ENCODE measurements around the gene ZAP70. TPM values are rescaled to one million over a fixed set of nuclear protein-coding genes. Genes with fewer than 3 reads are reported as not detected.

ZAP70 gene
- total RNA-seq, 1 experiment from 2014 or later = 0.61 TPM

DNA sequence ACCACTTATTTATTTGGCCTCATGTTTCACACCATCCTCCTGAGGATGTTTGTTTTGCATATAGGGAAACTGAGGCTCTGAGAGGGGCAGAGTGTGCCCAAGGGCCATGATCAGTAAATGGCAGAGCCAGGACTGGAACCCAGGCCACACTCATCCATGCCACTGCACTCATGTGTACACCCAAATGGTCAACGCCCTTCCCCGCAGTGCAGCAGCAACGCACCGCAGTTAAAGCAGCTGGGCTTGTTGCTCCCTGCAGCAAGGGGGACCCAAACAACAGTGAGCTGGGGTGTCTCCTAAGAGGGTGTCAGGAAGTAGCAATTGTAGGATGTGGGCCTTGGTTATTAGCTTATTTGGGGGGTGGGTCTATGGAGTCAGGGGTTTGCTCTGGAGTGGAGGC, 36.6 kb downstream of the ZAP70 start (continued):
- TF ChIP-seq PREB (CRISPR knock-in tag; IDR thresholded peaks at IDR 0.05; ENCODE audit: borderline replicate concordance) (no peak), GABPB1 (CRISPR knock-in tag; IDR thresholded peaks at IDR 0.05) (no peak), ZNF532 (CRISPR knock-in tag; IDR thresholded peaks at IDR 0.05; ENCODE audit: borderline replicate concordance) (no peak), ZNF671 (CRISPR knock-in tag; IDR thresholded peaks at IDR 0.05) (no peak), ZNF263 (CRISPR knock-in tag; IDR thresholded peaks at IDR 0.05; ENCODE audit: low read depth) (no peak), CREM (CRISPR knock-in tag; IDR thresholded peaks at IDR 0.05) (no peak), MYBL2 (CRISPR knock-in tag; IDR thresholded peaks at IDR 0.05) (no peak), EMX1 (CRISPR knock-in tag; IDR thresholded peaks at IDR 0.05) (no peak), NFATC4 (CRISPR knock-in tag; IDR thresholded peaks at IDR 0.05) (no peak), RELA (CRISPR knock-in tag; IDR thresholded peaks at IDR 0.05; ENCODE audit: borderline replicate concordance) (no peak), JAZF1 (CRISPR knock-in tag; IDR thresholded peaks at IDR 0.05) (no peak), KAT7 (CRISPR knock-in tag; IDR thresholded peaks at IDR 0.05; ENCODE audit: borderline replicate concordance) (no peak)
- TF ChIP-seq, protein P1, sequence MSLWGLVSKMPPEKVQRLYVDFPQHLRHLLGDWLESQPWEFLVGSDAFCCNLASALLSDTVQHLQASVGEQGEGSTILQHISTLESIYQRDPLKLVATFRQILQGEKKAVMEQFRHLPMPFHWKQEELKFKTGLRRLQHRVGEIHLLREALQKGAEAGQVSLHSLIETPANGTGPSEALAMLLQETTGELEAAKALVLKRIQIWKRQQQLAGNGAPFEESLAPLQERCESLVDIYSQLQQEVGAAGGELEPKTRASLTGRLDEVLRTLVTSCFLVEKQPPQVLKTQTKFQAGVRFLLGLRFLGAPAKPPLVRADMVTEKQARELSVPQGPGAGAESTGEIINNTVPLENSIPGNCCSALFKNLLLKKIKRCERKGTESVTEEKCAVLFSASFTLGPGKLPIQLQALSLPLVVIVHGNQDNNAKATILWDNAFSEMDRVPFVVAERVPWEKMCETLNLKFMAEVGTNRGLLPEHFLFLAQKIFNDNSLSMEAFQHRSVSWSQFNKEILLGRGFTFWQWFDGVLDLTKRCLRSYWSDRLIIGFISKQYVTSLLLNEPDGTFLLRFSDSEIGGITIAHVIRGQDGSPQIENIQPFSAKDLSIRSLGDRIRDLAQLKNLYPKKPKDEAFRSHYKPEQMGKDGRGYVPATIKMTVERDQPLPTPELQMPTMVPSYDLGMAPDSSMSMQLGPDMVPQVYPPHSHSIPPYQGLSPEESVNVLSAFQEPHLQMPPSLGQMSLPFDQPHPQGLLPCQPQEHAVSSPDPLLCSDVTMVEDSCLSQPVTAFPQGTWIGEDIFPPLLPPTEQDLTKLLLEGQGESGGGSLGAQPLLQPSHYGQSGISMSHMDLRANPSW (CRISPR knock-in tag; conservative IDR thresholded peaks at IDR 0.05; ENCODE audit: low read depth) = no peak
- TF ChIP-seq, protein P2, sequence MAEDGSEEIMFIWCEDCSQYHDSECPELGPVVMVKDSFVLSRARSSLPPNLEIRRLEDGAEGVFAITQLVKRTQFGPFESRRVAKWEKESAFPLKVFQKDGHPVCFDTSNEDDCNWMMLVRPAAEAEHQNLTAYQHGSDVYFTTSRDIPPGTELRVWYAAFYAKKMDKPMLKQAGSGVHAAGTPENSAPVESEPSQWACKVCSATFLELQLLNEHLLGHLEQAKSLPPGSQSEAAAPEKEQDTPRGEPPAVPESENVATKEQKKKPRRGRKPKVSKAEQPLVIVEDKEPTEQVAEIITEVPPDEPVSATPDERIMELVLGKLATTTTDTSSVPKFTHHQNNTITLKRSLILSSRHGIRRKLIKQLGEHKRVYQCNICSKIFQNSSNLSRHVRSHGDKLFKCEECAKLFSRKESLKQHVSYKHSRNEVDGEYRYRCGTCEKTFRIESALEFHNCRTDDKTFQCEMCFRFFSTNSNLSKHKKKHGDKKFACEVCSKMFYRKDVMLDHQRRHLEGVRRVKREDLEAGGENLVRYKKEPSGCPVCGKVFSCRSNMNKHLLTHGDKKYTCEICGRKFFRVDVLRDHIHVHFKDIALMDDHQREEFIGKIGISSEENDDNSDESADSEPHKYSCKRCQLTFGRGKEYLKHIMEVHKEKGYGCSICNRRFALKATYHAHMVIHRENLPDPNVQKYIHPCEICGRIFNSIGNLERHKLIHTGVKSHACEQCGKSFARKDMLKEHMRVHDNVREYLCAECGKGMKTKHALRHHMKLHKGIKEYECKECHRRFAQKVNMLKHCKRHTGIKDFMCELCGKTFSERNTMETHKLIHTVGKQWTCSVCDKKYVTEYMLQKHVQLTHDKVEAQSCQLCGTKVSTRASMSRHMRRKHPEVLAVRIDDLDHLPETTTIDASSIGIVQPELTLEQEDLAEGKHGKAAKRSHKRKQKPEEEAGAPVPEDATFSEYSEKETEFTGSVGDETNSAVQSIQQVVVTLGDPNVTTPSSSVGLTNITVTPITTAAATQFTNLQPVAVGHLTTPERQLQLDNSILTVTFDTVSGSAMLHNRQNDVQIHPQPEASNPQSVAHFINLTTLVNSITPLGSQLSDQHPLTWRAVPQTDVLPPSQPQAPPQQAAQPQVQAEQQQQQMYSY (CRISPR knock-in tag; IDR thresholded peaks at IDR 0.05) = no peak

DNA sequence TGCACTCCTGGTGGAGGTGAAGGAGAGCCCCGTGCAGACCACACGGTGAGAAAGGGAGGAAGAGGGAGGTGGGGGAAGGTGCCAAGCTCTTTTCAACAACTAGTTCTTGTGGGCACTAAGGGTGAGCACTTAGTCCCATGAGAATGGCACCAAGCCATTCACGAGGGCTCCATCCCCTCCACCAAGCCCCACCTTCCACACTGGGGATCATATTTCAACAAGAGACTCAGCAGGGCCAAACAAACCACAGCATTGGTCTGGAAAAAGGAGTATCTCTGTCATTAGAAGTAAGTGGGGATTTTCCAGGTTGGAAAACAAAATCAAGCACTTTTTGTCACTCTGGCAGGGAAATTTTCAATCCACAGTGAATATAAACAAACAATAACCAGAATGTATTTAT, 38.4 kb downstream of the ZAP70 start:
- CTCF ChIA-PET = interaction anchor here (1.1 to 4.9 kb wide), 4 partner anchors 11 to 53 kb away, joined by 3 to 67 read pairs (median 4); no protein-coding TSS in a partner anchor
- no peak for TF ChIP-seq ATF2 (CRISPR knock-in tag; IDR thresholded peaks at IDR 0.05; ENCODE audit: borderline replicate concordance, low read depth)
- TF ChIP-seq, protein P3, sequence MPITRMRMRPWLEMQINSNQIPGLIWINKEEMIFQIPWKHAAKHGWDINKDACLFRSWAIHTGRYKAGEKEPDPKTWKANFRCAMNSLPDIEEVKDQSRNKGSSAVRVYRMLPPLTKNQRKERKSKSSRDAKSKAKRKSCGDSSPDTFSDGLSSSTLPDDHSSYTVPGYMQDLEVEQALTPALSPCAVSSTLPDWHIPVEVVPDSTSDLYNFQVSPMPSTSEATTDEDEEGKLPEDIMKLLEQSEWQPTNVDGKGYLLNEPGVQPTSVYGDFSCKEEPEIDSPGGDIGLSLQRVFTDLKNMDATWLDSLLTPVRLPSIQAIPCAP (CRISPR knock-in tag; IDR thresholded peaks at IDR 0.05) = no peak
- TF ChIP-seq ZNF423 (CRISPR knock-in tag; IDR thresholded peaks at IDR 0.05) = no peak
- no peak for TF ChIP-seq TEAD4 (CRISPR knock-in tag; IDR thresholded peaks at IDR 0.05)
- no peak for TF ChIP-seq SP1 (CRISPR knock-in tag; conservative IDR thresholded peaks at IDR 0.05)
- TF ChIP-seq, protein P4, sequence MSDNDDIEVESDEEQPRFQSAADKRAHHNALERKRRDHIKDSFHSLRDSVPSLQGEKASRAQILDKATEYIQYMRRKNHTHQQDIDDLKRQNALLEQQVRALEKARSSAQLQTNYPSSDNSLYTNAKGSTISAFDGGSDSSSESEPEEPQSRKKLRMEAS (CRISPR knock-in tag; IDR thresholded peaks at IDR 0.05) = no peak

More for the DNA sequence above, 38.4 kb downstream of the ZAP70 start:
- H3K9me3 Mint-ChIP-seq = no peaks in the 10 kb centered on the region; the same call in 1 of the 2 replicates
- peak overlapping the region; percentile 67; the same call in 1 of the 2 replicates for H3K27ac Mint-ChIP-seq
- H3K36me3 Mint-ChIP-seq = peaks cover 3% of the 10 kb centered on the region
- POLR2A ChIA-PET = no interaction called here
- DNase-seq (ENCODE audit: low spot score) (no peak), ATAC-seq (peak; percentile 37)
- no peaks in the 10 kb centered on the region for H3K27me3 Mint-ChIP-seq (ENCODE audit: low read depth)
- peaks cover 34% of the 10 kb centered on the region for H3K4me1 Mint-ChIP-seq
- H3K4me3 Mint-ChIP-seq = no peak overlapping the region

Data from WTC11 (cell line).